ENCODE results near the gene SEMA5B.

- TF ChIP-seq CTCF (IDR thresholded peaks at IDR 0.05) (no peak), POLR2A (IDR thresholded peaks at IDR 0.05) (no peak)
Observed at GRCh38 chr3:122862381-122862780, 165.2 kb downstream of the SEMA5B start.

Data from uterus (tissue), 2 donors.